ENCODE data around the gene CFL1. TPM values are rescaled to one million over a fixed set of nuclear protein-coding genes. Genes with fewer than 3 reads are reported as not detected.

CFL1 gene
- total and polyA plus RNA-seq, 10 of the 15 experiments (the other 5 are each of a cell fraction or from before 2014, with no cell fraction given): 164 to 2,994 (median 1,500) TPM

DNA sequence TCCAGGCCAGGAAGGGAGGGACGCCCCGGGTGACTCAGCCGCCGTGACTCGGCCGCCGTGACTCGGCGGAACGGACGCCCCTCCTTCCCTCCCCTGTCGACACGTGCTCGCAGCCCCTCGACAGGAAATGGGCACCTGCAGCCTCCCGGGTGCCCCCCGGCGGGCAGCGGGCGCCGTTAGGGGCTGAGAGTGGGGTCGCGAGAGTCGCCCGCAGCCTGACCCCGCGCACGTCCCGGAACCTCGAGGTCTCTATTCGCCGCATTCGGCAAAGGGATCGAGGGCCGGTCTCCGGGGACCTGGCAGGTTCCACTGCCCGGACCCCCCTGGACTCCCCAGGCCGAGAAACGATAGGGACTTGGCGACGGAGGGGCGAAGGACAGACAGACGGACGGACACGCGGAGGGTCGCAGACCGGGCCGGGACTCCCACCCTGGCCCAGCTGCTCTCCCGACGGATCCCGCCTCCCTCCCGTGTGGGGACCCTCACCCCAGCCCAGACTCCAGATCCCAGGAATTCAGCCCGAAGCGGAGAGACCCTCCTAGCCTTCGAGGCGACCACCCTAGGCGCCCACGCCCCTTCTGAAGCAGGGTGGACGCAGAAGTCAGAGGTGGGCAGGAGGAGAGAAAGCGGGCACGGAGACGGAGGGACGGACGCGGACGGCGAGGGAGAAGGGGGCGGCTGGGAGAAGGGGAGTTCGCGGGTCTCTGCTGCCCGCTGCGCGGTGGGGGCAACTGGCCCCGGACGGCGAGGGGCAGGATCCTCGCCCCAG lies 41.6 kb upstream of the CFL1 start (continued):
- TF ChIP-seq SKIL (IDR thresholded peaks at IDR 0.05; ENCODE audit: low read depth, poor library complexity, severe bottlenecking) (no peak), MEF2A (IDR thresholded peaks at IDR 0.05; ENCODE audit: insufficient read depth, low read depth, low read length) (no peak), RAD51 (IDR thresholded peaks at IDR 0.05) (no peak), TAF1 (IDR thresholded peaks at IDR 0.05; ENCODE audit: borderline replicate concordance, low read depth, low read length) (no peak), CEBPB (IDR thresholded peaks at IDR 0.05; ENCODE audit: borderline replicate concordance in 1 of 2, low read depth in 2 of 2, low read length in 2 of 2) (no peak), SPI1 (IDR thresholded peaks at IDR 0.05; ENCODE audit: borderline replicate concordance, insufficient read depth, low read depth, low read length) (no peak), NR2C2 (IDR thresholded peaks at IDR 0.05; ENCODE audit: borderline replicate concordance, control insufficient read depth, insufficient read length, low read depth) (no peak), FOXM1 (IDR thresholded peaks at IDR 0.05; ENCODE audit: low read depth, low read length) (no peak), HDAC6 (IDR thresholded peaks at IDR 0.05; ENCODE audit: unreplicated experiment) (no peak), NR2C1 (IDR thresholded peaks at IDR 0.05) (no peak), CBFB (IDR thresholded peaks at IDR 0.05; ENCODE audit: low read depth) (no peak), TARDBP (IDR thresholded peaks at IDR 0.05; ENCODE audit: borderline replicate concordance) (0 out of 2 replicates have a peak, but pooled peaks have one; percentile 44), STAT3 (IDR thresholded peaks at IDR 0.05; ENCODE audit: low read depth, low read length) (no peak), E2F4 (IDR thresholded peaks at IDR 0.05; ENCODE audit: low read depth, low read length) (no peak), EZH2 (IDR thresholded peaks at IDR 0.05; ENCODE audit: borderline replicate concordance, control insufficient read depth, low read depth, low read length) (no peak)
- TF ChIP-seq, protein P1, sequence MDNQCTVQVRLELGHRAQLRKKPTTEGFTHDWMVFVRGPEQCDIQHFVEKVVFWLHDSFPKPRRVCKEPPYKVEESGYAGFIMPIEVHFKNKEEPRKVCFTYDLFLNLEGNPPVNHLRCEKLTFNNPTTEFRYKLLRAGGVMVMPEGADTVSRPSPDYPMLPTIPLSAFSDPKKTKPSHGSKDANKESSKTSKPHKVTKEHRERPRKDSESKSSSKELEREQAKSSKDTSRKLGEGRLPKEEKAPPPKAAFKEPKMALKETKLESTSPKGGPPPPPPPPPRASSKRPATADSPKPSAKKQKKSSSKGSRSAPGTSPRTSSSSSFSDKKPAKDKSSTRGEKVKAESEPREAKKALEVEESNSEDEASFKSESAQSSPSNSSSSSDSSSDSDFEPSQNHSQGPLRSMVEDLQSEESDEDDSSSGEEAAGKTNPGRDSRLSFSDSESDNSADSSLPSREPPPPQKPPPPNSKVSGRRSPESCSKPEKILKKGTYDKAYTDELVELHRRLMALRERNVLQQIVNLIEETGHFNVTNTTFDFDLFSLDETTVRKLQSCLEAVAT (IDR thresholded peaks at IDR 0.05): no peak
- TF ChIP-seq, protein P2, sequence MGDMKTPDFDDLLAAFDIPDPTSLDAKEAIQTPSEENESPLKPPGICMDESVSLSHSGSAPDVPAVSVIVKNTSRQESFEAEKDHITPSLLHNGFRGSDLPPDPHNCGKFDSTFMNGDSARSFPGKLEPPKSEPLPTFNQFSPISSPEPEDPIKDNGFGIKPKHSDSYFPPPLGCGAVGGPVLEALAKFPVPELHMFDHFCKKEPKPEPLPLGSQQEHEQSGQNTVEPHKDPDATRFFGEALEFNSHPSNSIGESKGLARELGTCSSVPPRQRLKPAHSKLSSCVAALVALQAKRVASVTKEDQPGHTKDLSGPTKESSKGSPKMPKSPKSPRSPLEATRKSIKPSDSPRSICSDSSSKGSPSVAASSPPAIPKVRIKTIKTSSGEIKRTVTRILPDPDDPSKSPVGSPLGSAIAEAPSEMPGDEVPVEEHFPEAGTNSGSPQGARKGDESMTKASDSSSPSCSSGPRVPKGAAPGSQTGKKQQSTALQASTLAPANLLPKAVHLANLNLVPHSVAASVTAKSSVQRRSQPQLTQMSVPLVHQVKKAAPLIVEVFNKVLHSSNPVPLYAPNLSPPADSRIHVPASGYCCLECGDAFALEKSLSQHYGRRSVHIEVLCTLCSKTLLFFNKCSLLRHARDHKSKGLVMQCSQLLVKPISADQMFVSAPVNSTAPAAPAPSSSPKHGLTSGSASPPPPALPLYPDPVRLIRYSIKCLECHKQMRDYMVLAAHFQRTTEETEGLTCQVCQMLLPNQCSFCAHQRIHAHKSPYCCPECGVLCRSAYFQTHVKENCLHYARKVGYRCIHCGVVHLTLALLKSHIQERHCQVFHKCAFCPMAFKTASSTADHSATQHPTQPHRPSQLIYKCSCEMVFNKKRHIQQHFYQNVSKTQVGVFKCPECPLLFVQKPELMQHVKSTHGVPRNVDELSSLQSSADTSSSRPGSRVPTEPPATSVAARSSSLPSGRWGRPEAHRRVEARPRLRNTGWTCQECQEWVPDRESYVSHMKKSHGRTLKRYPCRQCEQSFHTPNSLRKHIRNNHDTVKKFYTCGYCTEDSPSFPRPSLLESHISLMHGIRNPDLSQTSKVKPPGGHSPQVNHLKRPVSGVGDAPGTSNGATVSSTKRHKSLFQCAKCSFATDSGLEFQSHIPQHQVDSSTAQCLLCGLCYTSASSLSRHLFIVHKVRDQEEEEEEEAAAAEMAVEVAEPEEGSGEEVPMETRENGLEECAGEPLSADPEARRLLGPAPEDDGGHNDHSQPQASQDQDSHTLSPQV (IDR thresholded peaks at IDR 0.05): no peak
- TF ChIP-seq, protein P3, sequence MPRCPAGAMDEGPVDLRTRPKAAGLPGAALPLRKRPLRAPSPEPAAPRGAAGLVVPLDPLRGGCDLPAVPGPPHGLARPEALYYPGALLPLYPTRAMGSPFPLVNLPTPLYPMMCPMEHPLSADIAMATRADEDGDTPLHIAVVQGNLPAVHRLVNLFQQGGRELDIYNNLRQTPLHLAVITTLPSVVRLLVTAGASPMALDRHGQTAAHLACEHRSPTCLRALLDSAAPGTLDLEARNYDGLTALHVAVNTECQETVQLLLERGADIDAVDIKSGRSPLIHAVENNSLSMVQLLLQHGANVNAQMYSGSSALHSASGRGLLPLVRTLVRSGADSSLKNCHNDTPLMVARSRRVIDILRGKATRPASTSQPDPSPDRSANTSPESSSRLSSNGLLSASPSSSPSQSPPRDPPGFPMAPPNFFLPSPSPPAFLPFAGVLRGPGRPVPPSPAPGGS (IDR thresholded peaks at IDR 0.05; ENCODE audit: borderline replicate concordance, insufficient read depth, low read depth, low read length, poor library complexity, severe bottlenecking): no peak

Data from GM12878 (cell line).